Astrocyte of the cerebellum (primary cell): ENCODE data around the gene STEAP3.

Experiments used
- DNase-seq: peaks from one replicate; pipeline ENCODE4 v3.0.0-alpha.2; 2011; ENCODE audit warnings: low read depth
- H3K4me3 ChIP-seq: 2 replicates; pipeline ENCODE4 v1.5.1; 2011; ENCODE audit warnings: mild to moderate bottlenecking, low read depth, low read length, moderate library complexity
- CTCF ChIP-seq: IDR thresholded peaks from 2 replicates; pipeline ENCODE4 v1.5.1; 2012; ENCODE audit warnings: low read length, low read depth, moderate library complexity, mild to moderate bottlenecking; ENCODE audit errors: missing control alignments
- in situ Hi-C: cut with HindIII; loops from 2 replicates; pipeline ENCODE4 v1.10.0; 2017; ENCODE audit warnings: low sequenced_read_pairs

The STEAP3 gene

GRCh38 chr2:119293254-119293653, 69.6 kb downstream of the STEAP3 start:
- in situ Hi-C loops = no loop called here
- TF ChIP-seq CTCF = no peak
- DNase-seq = no peak
- no peak overlapping the region for H3K4me3 ChIP-seq

DNA sequence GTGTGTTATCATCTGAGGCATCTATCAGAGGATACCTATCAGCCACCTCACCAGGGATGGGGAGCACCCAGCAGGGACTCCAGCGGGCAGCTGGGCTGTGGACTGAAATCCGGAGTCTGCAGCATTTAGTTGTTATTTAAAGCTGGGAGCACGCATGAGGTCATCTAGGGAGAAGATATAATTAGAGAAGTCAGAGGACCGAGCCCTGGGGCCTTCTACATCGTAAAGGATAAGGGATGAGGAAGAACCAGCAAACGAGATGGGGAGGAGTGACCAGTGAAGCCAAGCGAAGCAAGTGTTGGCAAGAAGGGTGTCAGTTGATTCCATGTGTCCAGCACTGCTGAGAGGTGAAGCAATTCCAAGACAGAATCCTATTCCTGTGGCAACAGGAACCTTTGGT, 70.3 kb downstream of the STEAP3 start:
- no peak for DNase-seq
- no peak for TF ChIP-seq CTCF
- in situ Hi-C loops = no loop called here
- H3K4me3 ChIP-seq = no peak overlapping the region

DNA sequence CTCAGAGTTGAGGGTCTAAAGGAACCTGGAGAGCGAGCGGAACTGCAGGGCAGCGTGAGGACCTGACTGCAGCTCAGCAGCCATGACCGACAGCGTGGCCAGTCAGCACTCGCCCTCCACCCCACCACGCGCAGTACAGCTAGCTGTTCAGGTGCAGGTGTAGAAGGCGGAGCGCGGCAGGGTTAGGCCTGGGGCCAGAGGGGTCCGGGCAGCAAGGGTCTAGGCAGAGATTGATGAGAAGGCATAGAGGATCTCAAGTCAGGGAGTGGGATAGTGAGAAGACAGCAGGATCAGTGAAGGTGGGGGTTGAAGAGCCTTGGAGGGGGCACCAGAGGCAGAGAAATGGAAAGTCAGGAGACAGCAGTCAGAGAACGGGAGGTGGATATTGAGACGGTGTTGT, 71.0 kb downstream of the STEAP3 start:
- TF ChIP-seq CTCF = no peak
- in situ Hi-C loops = no loop called here
- H3K4me3 ChIP-seq = no peak overlapping the region
- no peak for DNase-seq

DNA sequence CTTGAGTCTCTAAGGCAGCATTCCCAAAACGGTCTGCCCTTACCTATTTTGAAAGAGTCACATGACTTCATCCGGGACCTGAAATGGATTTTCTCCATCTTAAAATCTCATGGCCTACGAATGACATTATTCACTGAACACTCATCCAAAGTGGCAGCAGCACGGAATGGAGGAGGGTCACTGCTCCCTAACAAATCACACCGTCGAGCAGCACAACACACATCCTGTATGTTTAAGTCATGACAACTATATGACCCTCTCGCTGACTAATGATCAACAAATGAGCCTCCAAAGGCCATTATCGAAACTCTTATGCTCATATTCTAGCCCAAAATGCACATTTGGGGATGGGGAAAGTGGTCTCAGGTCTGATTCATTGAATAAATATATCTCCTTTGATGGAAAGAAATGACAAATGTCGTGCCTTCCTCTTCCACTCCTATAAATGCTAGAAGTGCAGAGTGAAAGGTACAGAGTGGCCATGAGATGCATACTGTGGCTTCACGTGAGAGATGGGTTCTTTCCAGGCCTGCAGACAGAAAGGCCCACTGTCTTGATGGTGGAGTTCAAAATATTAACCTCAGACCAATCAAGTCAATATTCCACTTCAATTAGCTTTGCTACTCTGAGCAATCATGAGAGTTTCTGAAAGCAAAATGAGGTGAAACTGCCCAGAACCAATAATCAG, 72.2 kb downstream of the STEAP3 start:
- in situ Hi-C loops = no loop called here
- no peak overlapping the region for H3K4me3 ChIP-seq
- TF ChIP-seq CTCF = no peak
- no peak for DNase-seq

GRCh38 chr2:119301413-119301812, 77.8 kb downstream of the STEAP3 start:
- DNase-seq = peak; percentile 86
- TF ChIP-seq CTCF = no peak
- H3K4me3 ChIP-seq = no peak overlapping the region
- in situ Hi-C loops = no loop called here

DNA sequence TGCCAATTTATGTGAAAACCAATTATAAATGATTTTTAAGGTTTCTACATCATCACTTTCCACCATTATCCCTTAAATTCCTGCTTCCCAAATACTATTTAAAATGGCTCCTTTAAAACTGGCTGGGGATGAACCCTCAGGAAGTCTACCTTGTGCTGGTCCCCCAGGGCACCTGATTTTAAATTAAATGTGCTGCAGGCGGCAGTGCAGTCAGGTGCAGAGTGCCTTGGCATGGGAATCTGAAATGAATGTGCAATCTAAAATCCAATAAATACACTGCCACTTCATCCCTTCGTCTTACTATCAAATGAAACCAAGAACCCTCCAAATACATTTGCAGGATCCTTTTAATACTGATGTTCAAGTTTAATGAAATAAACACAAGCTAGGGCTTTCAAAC, 81.2 kb downstream of the STEAP3 start:
- no peak for TF ChIP-seq CTCF
- no peak for DNase-seq
- in situ Hi-C loops = no loop called here
- H3K4me3 ChIP-seq = no peak overlapping the region
